ENCODE results near the gene PASK. TPM values are rescaled to one million over a fixed set of nuclear protein-coding genes. Genes with fewer than 3 reads are reported as not detected.

PASK gene
- polyA plus RNA-seq, 4 donors, result 4.7 to 14.7 (median 6.2) TPM

DNA sequence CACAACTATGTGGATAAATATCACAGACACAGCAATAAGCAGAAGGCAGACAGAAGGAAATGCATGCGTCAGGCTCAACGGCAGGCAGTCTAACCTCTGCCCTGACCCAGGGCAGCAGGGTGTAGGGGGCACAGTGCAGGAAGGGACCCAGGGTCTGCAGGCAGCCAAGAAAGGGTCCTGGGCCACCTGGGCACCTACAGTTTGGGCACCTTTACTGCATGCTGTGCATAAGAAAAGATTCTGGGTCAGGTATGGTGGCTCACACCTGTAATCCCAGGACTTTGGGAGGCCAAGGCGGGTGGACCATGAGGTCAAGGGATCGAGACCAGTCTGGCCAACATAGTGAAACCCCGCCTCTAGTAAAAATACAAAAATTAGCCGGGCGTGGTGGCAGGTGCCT, 17.7 kb downstream of the PASK start:
- H3K4me1 ChIP-seq (ENCODE audit: control insufficient read depth in 3 of 3, insufficient read depth in 2 of 3, low read depth in 1 of 3, low read length in 2 of 3), result peaks cover 0 to 10% (median 0%) of the 10 kb centered on the region in 3 donors
- H3K4me3 ChIP-seq (ENCODE audit: low read depth in 1 of 3, low read length in 3 of 3), result no peak overlapping the region
- no peaks in the 10 kb centered on the region for H3K27me3 ChIP-seq (ENCODE audit: control insufficient read depth in 3 of 3, insufficient read depth in 3 of 3, low read length in 3 of 3)
- 92 to 93% (median 92%) methylated on average over 7 of the region's 7 CpGs for WGBS, 3 donors
- DNase-seq (no peak), FAIRE-seq (no peak)
- no peak overlapping the region for H3K27ac ChIP-seq (ENCODE audit: low read depth in 1 of 3, low read length in 2 of 3)
- H3K9me3 ChIP-seq (ENCODE audit: control insufficient read depth in 2 of 2, insufficient read depth in 1 of 2, low read depth in 1 of 2, low read length in 1 of 2), result no peaks in the 10 kb centered on the region
- H3K36me3 ChIP-seq (ENCODE audit: control insufficient read depth in 3 of 3, insufficient read depth in 2 of 3, low read depth in 1 of 3, low read length in 3 of 3), result peaks cover 0 to 47% (median 0%) of the 10 kb centered on the region in 3 donors

DNA sequence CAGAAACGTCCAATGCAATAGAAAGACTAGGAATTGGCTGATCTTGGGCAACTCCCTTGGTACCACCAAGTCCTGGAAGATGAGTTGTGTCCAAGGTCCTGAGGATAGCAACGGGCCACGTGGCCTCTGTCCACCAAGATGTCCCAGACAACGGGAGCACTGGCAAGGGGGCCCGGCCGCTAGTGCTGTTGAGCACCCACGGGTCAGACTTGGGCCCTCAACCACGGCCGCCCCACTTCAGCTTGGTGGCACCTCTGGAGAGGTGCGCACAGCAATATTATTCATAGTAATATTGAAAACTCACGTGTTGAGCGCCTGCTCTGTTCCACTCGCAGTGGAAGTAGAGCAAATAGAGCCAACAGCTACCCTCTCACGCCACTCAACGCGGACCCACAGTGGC, 19.0 kb downstream of the PASK start:
- Histone ChIP-seq H3K36me3 (ENCODE audit: control insufficient read depth in 3 of 3, insufficient read depth in 2 of 3, low read depth in 1 of 3, low read length in 3 of 3) (peaks cover 0 to 49% (median 0%) of the 10 kb centered on the region in 3 donors), H3K27ac (ENCODE audit: low read depth in 1 of 3, low read length in 2 of 3) (no peak overlapping the region), H3K4me3 (ENCODE audit: low read depth in 1 of 3, low read length in 3 of 3) (no peak overlapping the region), H3K9me3 (ENCODE audit: control insufficient read depth in 2 of 2, insufficient read depth in 1 of 2, low read depth in 1 of 2, low read length in 1 of 2) (no peaks in the 10 kb centered on the region), H3K4me1 (ENCODE audit: control insufficient read depth in 3 of 3, insufficient read depth in 2 of 3, low read depth in 1 of 3, low read length in 2 of 3) (peaks cover 0 to 2% (median 0%) of the 10 kb centered on the region in 3 donors), H3K27me3 (ENCODE audit: control insufficient read depth in 3 of 3, insufficient read depth in 3 of 3, low read length in 3 of 3) (no peaks in the 10 kb centered on the region)
- no peak for DNase-seq
- WGBS, 3 donors, result 93 to 94% (median 93%) methylated on average over 16 of the region's 16 CpGs
- FAIRE-seq, result no peak

DNA sequence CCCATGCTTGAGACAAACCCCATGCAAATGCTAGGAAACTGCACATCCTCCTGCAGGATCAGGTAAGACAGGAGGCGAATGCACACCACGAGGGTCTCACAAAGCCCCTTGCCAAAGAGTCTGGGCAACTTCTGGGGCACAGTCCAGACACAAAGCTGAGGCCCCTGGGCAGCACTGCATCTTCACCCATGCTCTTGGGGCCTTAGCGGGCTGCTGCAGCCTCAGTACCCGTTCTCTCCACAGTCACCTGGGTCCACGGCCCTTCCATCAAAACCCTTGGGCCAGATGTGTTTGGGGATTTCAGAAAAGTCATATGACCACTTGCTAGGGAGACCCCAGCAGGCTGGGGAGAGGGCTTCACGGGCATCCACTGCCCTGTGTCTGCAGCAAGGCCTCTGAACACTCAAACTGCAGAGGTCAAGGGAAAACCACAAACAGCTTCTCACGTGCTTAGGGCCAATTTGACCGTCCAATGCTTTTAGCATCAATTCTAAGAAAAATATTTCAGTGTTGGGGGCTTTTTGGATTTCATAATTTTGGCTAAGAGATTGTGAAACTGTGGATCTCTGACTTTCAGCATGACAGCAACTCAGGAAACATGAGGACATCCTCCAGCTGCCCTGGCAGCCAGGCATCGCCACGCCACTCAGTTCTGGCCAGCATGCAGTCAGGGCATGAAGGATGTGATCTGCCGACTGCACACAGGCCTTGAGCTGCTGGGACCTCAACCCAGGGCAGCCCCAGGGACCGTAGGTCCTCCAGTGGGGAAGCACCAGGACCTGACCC, 20.0 kb downstream of the PASK start:
- DNase-seq (no peak), FAIRE-seq (no peak)
- Histone ChIP-seq H3K36me3 (ENCODE audit: control insufficient read depth in 3 of 3, insufficient read depth in 2 of 3, low read depth in 1 of 3, low read length in 3 of 3) (peaks cover 0 to 42% (median 0%) of the 10 kb centered on the region in 3 donors), H3K4me3 (ENCODE audit: low read depth in 1 of 3, low read length in 3 of 3) (no peak overlapping the region), H3K27me3 (ENCODE audit: control insufficient read depth in 3 of 3, insufficient read depth in 3 of 3, low read length in 3 of 3) (no peaks in the 10 kb centered on the region), H3K9me3 (ENCODE audit: control insufficient read depth in 2 of 2, insufficient read depth in 1 of 2, low read depth in 1 of 2, low read length in 1 of 2) (no peaks in the 10 kb centered on the region), H3K4me1 (ENCODE audit: control insufficient read depth in 3 of 3, insufficient read depth in 2 of 3, low read depth in 1 of 3, low read length in 2 of 3) (no peaks in the 10 kb centered on the region), H3K27ac (ENCODE audit: low read depth in 1 of 3, low read length in 2 of 3) (no peak overlapping the region)
- 81 to 89% (median 86%) methylated on average over 12 of the region's 12 CpGs for WGBS, 3 donors

DNA sequence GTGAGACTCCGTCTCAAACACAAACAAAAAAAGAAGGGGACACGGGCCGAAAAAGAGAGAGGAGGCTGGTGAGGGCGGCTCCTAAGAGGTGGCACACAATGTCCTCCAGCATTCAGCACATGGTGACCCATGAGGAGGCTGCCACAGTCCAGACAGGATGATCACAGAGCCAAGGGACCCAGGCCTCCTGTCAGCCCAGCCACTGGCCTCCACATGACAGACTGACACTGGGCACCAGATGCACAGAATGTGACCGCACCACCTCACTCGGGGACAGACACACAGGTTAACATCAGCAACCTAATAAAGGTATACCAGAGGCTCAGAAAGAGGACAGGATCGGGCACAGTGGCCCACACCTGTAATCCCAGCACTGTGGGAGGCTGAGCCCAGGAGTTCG, 21.0 kb downstream of the PASK start:
- Histone ChIP-seq H3K27me3 (ENCODE audit: control insufficient read depth in 3 of 3, insufficient read depth in 3 of 3, low read length in 3 of 3) (no peaks in the 10 kb centered on the region), H3K9me3 (ENCODE audit: control insufficient read depth in 2 of 2, insufficient read depth in 1 of 2, low read depth in 1 of 2, low read length in 1 of 2) (no peaks in the 10 kb centered on the region), H3K27ac (ENCODE audit: low read depth in 1 of 3, low read length in 2 of 3) (no peak overlapping the region), H3K4me1 (ENCODE audit: control insufficient read depth in 3 of 3, insufficient read depth in 2 of 3, low read depth in 1 of 3, low read length in 2 of 3) (no peaks in the 10 kb centered on the region), H3K4me3 (ENCODE audit: low read depth in 1 of 3, low read length in 3 of 3) (no peak overlapping the region), H3K36me3 (ENCODE audit: control insufficient read depth in 3 of 3, insufficient read depth in 2 of 3, low read depth in 1 of 3, low read length in 3 of 3) (peaks cover 0 to 47% (median 0%) of the 10 kb centered on the region in 3 donors)
- 92 to 98% (median 96%) methylated on average over 8 of the region's 8 CpGs for WGBS, 3 donors
- FAIRE-seq, result no peak
- DNase-seq, result no peak

DNA sequence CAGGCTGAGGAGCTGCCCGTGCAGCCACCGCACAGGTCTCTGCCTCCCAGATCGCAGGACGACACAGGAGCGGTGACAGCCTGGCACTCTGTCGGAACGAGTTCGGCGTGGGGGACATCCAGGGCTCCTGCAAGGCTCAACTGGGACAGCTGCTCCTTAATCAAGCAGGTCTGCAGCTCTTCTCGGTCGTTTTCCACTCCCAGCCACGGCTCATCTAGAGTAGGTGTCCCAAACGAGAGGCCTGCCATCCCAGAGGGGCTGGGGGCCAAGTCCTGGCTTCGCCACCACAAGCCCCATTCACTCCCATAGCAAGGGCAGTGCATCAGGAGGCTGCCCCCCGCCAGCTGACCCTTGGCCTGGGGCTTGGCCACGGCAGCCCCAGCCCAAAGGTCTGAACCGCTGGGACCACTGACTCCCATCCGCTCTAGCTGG, 22.5 kb downstream of the PASK start:
- no peak overlapping the region for H3K4me3 ChIP-seq (ENCODE audit: low read depth in 1 of 3, low read length in 3 of 3)
- WGBS, 3 donors, result 93 to 94% (median 93%) methylated on average over 18 of the region's 18 CpGs

DNA sequence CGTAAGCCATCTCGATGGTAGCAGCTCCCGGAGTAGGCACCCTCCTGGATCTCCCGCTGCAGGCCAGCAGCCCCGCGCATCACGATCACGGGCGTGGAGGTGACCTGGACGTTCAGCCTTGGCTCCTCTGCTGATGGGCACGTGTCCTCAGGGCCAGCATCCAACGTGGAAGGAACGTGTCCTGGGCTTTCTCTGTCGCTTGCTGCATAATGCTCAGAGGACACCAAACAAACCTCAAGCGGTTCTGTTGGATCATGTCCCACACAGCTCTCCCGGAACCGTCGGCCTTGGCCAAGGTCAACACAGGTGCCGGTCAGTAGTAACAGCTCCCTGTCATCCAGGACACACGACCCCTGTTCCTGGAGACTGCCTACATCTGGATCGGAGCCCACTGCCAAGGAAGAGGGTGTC, 23.1 kb downstream of the PASK start:
- H3K9me3 ChIP-seq (ENCODE audit: control insufficient read depth in 2 of 2, insufficient read depth in 1 of 2, low read depth in 1 of 2, low read length in 1 of 2), result no peaks in the 10 kb centered on the region
- no peaks in the 10 kb centered on the region for H3K27me3 ChIP-seq (ENCODE audit: control insufficient read depth in 3 of 3, insufficient read depth in 3 of 3, low read length in 3 of 3)
- no peaks in the 10 kb centered on the region for H3K4me1 ChIP-seq (ENCODE audit: control insufficient read depth in 3 of 3, insufficient read depth in 2 of 3, low read depth in 1 of 3, low read length in 2 of 3)
- H3K4me3 ChIP-seq (ENCODE audit: low read depth in 1 of 3, low read length in 3 of 3), result no peak overlapping the region
- no peak overlapping the region for H3K27ac ChIP-seq (ENCODE audit: low read depth in 1 of 3, low read length in 2 of 3)
- 92 to 94% (median 92%) methylated on average over 21 of the region's 21 CpGs for WGBS, 3 donors
- FAIRE-seq (no peak), DNase-seq (no peak)
- peaks cover 0 to 45% (median 0%) of the 10 kb centered on the region in 3 donors for H3K36me3 ChIP-seq (ENCODE audit: control insufficient read depth in 3 of 3, insufficient read depth in 2 of 3, low read depth in 1 of 3, low read length in 3 of 3)

More for the DNA sequence above, 22.5 kb downstream of the PASK start:
- H3K27ac ChIP-seq (ENCODE audit: low read depth in 1 of 3, low read length in 2 of 3), result no peak overlapping the region
- no peak for DNase-seq
- no peaks in the 10 kb centered on the region for H3K9me3 ChIP-seq (ENCODE audit: control insufficient read depth in 2 of 2, insufficient read depth in 1 of 2, low read depth in 1 of 2, low read length in 1 of 2)
- no peak for FAIRE-seq
- no peaks in the 10 kb centered on the region for H3K27me3 ChIP-seq (ENCODE audit: control insufficient read depth in 3 of 3, insufficient read depth in 3 of 3, low read length in 3 of 3)
- no peaks in the 10 kb centered on the region for H3K4me1 ChIP-seq (ENCODE audit: control insufficient read depth in 3 of 3, insufficient read depth in 2 of 3, low read depth in 1 of 3, low read length in 2 of 3)
- peaks cover 0 to 49% (median 0%) of the 10 kb centered on the region in 3 donors for H3K36me3 ChIP-seq (ENCODE audit: control insufficient read depth in 3 of 3, insufficient read depth in 2 of 3, low read depth in 1 of 3, low read length in 3 of 3)

DNA sequence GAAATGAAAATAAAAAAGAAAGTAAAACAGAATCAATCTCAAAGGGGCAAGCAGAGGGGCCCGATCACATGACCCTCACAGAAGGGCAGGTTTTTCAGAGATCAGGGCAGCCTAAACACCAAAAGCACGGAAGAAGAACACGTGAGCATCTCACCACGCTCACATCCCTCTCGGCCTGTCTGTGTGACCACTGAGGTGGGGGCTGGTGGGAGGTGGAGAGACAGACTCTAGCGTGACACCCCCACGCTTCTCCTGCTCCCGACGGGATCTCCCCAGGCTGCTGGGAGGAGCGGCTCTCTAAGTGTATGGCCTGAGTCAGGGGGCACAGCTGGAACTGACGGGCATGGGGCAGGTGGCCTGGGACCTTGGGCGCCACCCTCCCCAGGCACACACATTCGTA, 23.6 kb downstream of the PASK start:
- H3K4me1 ChIP-seq (ENCODE audit: control insufficient read depth in 3 of 3, insufficient read depth in 2 of 3, low read depth in 1 of 3, low read length in 2 of 3), result no peaks in the 10 kb centered on the region
- peaks cover 0 to 46% (median 0%) of the 10 kb centered on the region in 3 donors for H3K36me3 ChIP-seq (ENCODE audit: control insufficient read depth in 3 of 3, insufficient read depth in 2 of 3, low read depth in 1 of 3, low read length in 3 of 3)
- WGBS, 3 donors, result 83 to 95% (median 94%) methylated on average over 13 of the region's 13 CpGs
- H3K27ac ChIP-seq (ENCODE audit: low read depth in 1 of 3, low read length in 2 of 3), result no peak overlapping the region
- FAIRE-seq, result no peak
- H3K27me3 ChIP-seq (ENCODE audit: control insufficient read depth in 3 of 3, insufficient read depth in 3 of 3, low read length in 3 of 3), result no peaks in the 10 kb centered on the region
- H3K4me3 ChIP-seq (ENCODE audit: low read depth in 1 of 3, low read length in 3 of 3), result no peak overlapping the region
- H3K9me3 ChIP-seq (ENCODE audit: control insufficient read depth in 2 of 2, insufficient read depth in 1 of 2, low read depth in 1 of 2, low read length in 1 of 2), result no peaks in the 10 kb centered on the region
- DNase-seq, result no peak

DNA sequence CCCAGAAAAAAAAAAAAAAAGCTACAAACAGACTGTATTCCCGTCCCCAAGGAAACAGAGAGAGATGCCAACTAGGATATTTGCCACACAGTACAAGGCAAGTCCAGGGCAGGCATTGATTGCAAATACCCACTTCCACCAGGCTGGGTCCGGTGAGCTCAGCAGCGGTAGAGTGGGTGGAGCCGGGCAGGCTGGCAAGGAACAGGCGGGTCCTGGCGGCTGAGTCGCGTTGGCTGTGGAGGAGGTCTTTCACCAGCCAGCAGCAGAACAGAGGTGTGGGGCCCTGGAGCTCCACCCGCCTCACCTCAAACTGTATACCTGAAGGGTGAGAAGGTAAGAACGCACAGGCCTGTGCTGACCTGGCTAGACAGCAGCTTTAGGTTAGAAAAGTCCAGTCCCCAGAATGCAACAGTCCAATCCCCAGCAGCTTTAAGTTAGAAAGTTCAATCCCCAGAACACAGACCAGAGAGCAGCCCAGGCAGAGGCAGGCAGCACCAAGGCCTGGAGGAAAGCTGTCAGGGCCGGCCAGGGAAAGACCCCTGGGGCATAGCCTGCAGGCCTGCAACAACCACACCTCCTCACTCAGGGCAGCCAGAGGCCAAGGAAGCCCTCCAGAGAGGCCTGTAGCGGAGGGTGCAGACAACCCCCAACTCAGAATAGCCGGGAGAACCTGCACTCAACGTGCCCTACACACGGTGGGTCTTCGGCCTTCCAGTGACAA, 25.3 kb downstream of the PASK start:
- H3K27me3 ChIP-seq (ENCODE audit: control insufficient read depth in 3 of 3, insufficient read depth in 3 of 3, low read length in 3 of 3), result no peaks in the 10 kb centered on the region
- 60 to 82% (median 77%) methylated on average over 16 of the region's 16 CpGs for WGBS, 3 donors
- DNase-seq (peak in 1 of 2 donors; percentile 25), FAIRE-seq (no peak)
- no peak overlapping the region for H3K4me3 ChIP-seq (ENCODE audit: low read depth in 1 of 3, low read length in 3 of 3)
- H3K4me1 ChIP-seq (ENCODE audit: control insufficient read depth in 3 of 3, insufficient read depth in 2 of 3, low read depth in 1 of 3, low read length in 2 of 3), result no peaks in the 10 kb centered on the region
- H3K36me3 ChIP-seq (ENCODE audit: control insufficient read depth in 3 of 3, insufficient read depth in 2 of 3, low read depth in 1 of 3, low read length in 3 of 3), result peaks cover 0 to 40% (median 0%) of the 10 kb centered on the region in 3 donors
- H3K27ac ChIP-seq (ENCODE audit: low read depth in 1 of 3, low read length in 2 of 3), result no peak overlapping the region
- H3K9me3 ChIP-seq (ENCODE audit: control insufficient read depth in 2 of 2, insufficient read depth in 1 of 2, low read depth in 1 of 2, low read length in 1 of 2), result no peaks in the 10 kb centered on the region

All from small intestine (tissue), 7 donors.